ENCODE measurements around the gene TTLL9. TPM values are rescaled to one million over a fixed set of nuclear protein-coding genes. Genes with fewer than 3 reads are reported as not detected.

The TTLL9 gene
- total and polyA plus RNA-seq, 2 donors (not counting 1 experiment from before 2014, with no cell fraction given): 0.74 to 0.76 TPM

DNA sequence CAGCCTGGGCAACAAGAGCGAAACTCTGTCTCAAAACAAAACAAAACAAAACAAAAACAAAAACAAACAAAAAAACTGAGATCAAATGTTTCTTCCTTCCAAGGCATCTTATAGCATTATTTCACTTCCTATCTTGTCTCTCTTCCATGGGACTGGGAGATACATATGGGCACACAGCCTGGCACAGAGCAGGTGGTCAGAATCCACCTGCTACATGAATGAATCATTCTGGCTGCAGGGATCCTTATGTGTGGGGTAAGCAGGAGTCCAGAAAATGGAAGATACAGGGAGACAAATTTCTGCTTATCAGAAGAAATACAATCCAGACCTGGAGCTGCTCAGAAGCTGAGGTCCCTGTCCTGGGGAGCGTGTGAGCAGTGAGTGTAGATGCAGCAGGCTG is 121.7 kb downstream of the TTLL9 start:
- H3K27me3 ChIP-seq (replicated peaks in 1 of 4; ENCODE audit: control extremely low read depth in 1 of 4, control insufficient read depth in 3 of 4, insufficient read depth in 4 of 4, low read length in 3 of 4): peaks cover 0 to 20% (median 5%) of the 10 kb centered on the region in 4 experiments
- no peak overlapping the region for H3K4me2 ChIP-seq (replicated peaks; ENCODE audit: low read depth, low read length, poor library complexity, severe bottlenecking)
- no peak for DNase-seq
- no peak for ATAC-seq (ENCODE audit: low read depth)
- Mint-ChIP-seq H3K4me3 (no peak overlapping the region), H3K27ac (no peak overlapping the region), H3K27me3 (peaks cover 37% of the 10 kb centered on the region), H3K9me3 (ENCODE audit: insufficient read depth) (no peaks in the 10 kb centered on the region), H3K4me1 (peaks cover 9% of the 10 kb centered on the region)
- H3K4me3 ChIP-seq (ENCODE audit: control extremely low read depth in 1 of 5, extremely low read depth in 1 of 5, insufficient read depth in 1 of 5, low read depth in 2 of 5, low read length in 4 of 5): no peak overlapping the region
- no peak overlapping the region for H2AFZ ChIP-seq (ENCODE audit: insufficient read depth, low read depth, low read length, poor library complexity, severe bottlenecking)
- ChIA-PET CTCF (no interaction called here), POLR2A (no interaction called here)
- TF ChIP-seq, protein P1, sequence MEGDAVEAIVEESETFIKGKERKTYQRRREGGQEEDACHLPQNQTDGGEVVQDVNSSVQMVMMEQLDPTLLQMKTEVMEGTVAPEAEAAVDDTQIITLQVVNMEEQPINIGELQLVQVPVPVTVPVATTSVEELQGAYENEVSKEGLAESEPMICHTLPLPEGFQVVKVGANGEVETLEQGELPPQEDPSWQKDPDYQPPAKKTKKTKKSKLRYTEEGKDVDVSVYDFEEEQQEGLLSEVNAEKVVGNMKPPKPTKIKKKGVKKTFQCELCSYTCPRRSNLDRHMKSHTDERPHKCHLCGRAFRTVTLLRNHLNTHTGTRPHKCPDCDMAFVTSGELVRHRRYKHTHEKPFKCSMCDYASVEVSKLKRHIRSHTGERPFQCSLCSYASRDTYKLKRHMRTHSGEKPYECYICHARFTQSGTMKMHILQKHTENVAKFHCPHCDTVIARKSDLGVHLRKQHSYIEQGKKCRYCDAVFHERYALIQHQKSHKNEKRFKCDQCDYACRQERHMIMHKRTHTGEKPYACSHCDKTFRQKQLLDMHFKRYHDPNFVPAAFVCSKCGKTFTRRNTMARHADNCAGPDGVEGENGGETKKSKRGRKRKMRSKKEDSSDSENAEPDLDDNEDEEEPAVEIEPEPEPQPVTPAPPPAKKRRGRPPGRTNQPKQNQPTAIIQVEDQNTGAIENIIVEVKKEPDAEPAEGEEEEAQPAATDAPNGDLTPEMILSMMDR (IDR thresholded peaks at IDR 0.05): no peak
- no peak for TF ChIP-seq EZH2 (IDR thresholded peaks at IDR 0.05; ENCODE audit: borderline replicate concordance, insufficient read depth, low read depth, low read length, poor library complexity, severe bottlenecking)
- peaks cover 5 to 12% of the 10 kb centered on the region in 2 donors for H3K4me1 ChIP-seq (ENCODE audit: control insufficient read depth in 2 of 2, insufficient read depth in 2 of 2, low read length in 2 of 2)
- intact Hi-C loops (cut with micrococcal nuclease): no loop called here
- H3K36me3 ChIP-seq (replicated peaks in 1 of 2; ENCODE audit: control extremely low read depth in 1 of 2, control insufficient read depth in 1 of 2, extremely low read depth in 1 of 2, insufficient read depth in 2 of 2, low read length in 1 of 2): no peaks in the 10 kb centered on the region
- H3K27ac ChIP-seq (ENCODE audit: low read length in 2 of 2): no peak overlapping the region
- no peaks in the 10 kb centered on the region for H4K20me1 ChIP-seq (ENCODE audit: control insufficient read depth, insufficient read depth, low read length, poor library complexity, severe bottlenecking)
- H3K79me2 ChIP-seq (ENCODE audit: control insufficient read depth, insufficient read depth, low read length): no peaks in the 10 kb centered on the region
- H3K9ac ChIP-seq (ENCODE audit: low read length): no peak overlapping the region
- 80% methylated on average over 2 of the region's 2 CpGs for WGBS (ENCODE audit: insufficient coverage)
- H3K9me3 ChIP-seq (ENCODE audit: control extremely low read depth in 1 of 3, control insufficient read depth in 2 of 3, insufficient read depth in 1 of 3, low read length in 2 of 3): peaks cover 0 to 5% (median 0%) of the 10 kb centered on the region in 3 donors

Small RNAs within 50 kb of the gene (small RNA-seq; reads per million reads assigned to genes)
- 6.8 reads per million, percentile 77 among the genes with 10 or more reads in this experiment for gene RNU1-94P (ENCODE audit: insufficient read length, low read depth, low replicate concordance)

Other genes starting within 250 kb of the TTLL9 start
- gene COX4I2, start 232.7 kb upstream of the TTLL9 start, total RNA-seq: not detected in 2 replicates
- gene COX4I2, start 232.7 kb upstream of the TTLL9 start, polyA plus RNA-seq: not detected in 2 replicates
- gene BCL2L1, start 147.8 kb upstream of the TTLL9 start, total RNA-seq: 27.6 and 33.0 TPM in 2 replicates
- gene BCL2L1, start 147.8 kb upstream of the TTLL9 start, polyA plus RNA-seq: 9.5 and 10.1 TPM in 2 replicates
- 0.30 and 0.41 TPM in 2 replicates for gene TPX2, start 131.3 kb upstream of the TTLL9 start, total RNA-seq
- 0.27 and 0.31 TPM in 2 replicates for gene TPX2, start 131.3 kb upstream of the TTLL9 start, polyA plus RNA-seq
- not detected in 2 replicates for gene MYLK2, start 51.3 kb upstream of the TTLL9 start, total RNA-seq
- gene MYLK2, start 51.3 kb upstream of the TTLL9 start, polyA plus RNA-seq: not detected in 2 replicates
- gene FOXS1, start 25.0 kb upstream of the TTLL9 start, total RNA-seq: not detected in 2 replicates
- not detected in 2 replicates for gene FOXS1, start 25.0 kb upstream of the TTLL9 start, polyA plus RNA-seq
- gene DUSP15, start 107 bp upstream of the TTLL9 start, total RNA-seq: 1.8 and 3.3 TPM in 2 replicates
- gene DUSP15, start 107 bp upstream of the TTLL9 start, polyA plus RNA-seq: 0.78 and 1.2 TPM in 2 replicates
- gene PDRG1, start 81.4 kb downstream of the TTLL9 start, total RNA-seq: 10.9 and 12.7 TPM in 2 replicates
- gene PDRG1, start 81.4 kb downstream of the TTLL9 start, polyA plus RNA-seq: 18.6 and 25.9 TPM in 2 replicates
- 0.05 and 0.10 TPM in 2 replicates for gene XKR7, start 97.5 kb downstream of the TTLL9 start, total RNA-seq
- 0.09 and 0.12 TPM in 2 replicates for gene XKR7, start 97.5 kb downstream of the TTLL9 start, polyA plus RNA-seq
- gene CCM2L, start 139.8 kb downstream of the TTLL9 start, total RNA-seq: not detected in 2 replicates
- not detected in 2 replicates for gene CCM2L, start 139.8 kb downstream of the TTLL9 start, polyA plus RNA-seq
- gene HCK, start 181.6 kb downstream of the TTLL9 start, total RNA-seq: 48.1 and 48.6 TPM in 2 replicates
- 23.4 and 33.3 TPM in 2 replicates for gene HCK, start 181.6 kb downstream of the TTLL9 start, polyA plus RNA-seq
- gene TM9SF4, start 239.1 kb downstream of the TTLL9 start, total RNA-seq: 50.4 and 53.8 TPM in 2 replicates
- gene TM9SF4, start 239.1 kb downstream of the TTLL9 start, polyA plus RNA-seq: 23.5 and 27.7 TPM in 2 replicates

Data from B cell (primary cell).